ENCODE measurements around the gene CHD3.

Gene CHD3

DNA sequence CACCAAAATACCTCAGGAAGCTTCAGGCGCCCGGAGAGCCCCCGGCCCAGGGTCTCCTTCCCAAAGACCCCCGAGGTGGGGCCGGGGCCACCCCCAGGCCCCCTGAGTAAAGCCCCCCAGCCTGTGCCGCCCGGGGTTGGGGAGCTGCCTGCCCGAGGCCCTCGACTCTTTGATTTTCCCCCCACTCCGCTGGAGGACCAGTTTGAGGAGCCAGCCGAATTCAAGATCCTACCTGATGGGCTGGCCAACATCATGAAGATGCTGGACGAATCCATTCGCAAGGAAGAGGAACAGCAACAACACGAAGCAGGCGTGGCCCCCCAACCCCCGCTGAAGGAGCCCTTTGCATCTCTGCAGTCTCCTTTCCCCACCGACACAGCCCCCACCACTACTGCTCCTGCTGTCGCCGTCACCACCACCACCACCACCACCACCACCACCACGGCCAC, 40.4 kb upstream of the CHD3 start:
- peaks cover 63 to 77% (median 70%) of the 10 kb centered on the region in 11 experiments for H3K36me3 ChIP-seq

DNA sequence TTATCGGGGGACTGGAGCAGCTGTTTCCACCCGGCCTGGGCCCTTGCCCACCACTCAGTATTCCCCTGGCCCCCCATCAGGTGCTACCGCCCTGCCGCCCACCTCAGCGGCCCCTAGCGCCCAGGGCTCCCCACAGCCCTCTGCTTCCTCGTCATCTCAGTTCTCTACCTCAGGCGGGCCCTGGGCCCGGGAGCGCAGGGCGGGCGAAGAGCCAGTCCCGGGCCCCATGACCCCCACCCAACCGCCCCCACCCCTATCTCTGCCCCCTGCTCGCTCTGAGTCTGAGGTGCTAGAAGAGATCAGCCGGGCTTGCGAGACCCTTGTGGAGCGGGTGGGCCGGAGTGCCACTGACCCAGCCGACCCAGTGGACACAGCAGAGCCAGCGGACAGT, 39.9 kb upstream of the CHD3 start:
- no peak for TF ChIP-seq Cebpa-rat (IDR thresholded peaks at IDR 0.05)
- Histone ChIP-seq H3K4me3 (no peak overlapping the region), H3K27me3 (no peaks in the 10 kb centered on the region), H3K9me3 (replicated peaks in 1 of 11) (no peaks in the 10 kb centered on the region), H3K27ac (no peak overlapping the region), H3K9ac (no peak overlapping the region; a peak in 1 of 22 replicates), H3K4me1 (peaks cover 23 to 31% (median 26%) of the 10 kb centered on the region in 10 experiments), H4K20me1 (peaks cover 73 to 94% (median 83%) of the 10 kb centered on the region in 11 experiments), H3K36me3 (peaks cover 69 to 83% (median 76%) of the 10 kb centered on the region in 11 experiments), H3K4me2 (no peak overlapping the region)

More for the DNA sequence above, 40.4 kb upstream of the CHD3 start:
- Histone ChIP-seq H3K4me2 (no peak overlapping the region), H3K4me1 (peaks cover 23 to 31% (median 27%) of the 10 kb centered on the region in 10 experiments), H3K27ac (no peak overlapping the region), H3K4me3 (no peak overlapping the region), H3K27me3 (no peaks in the 10 kb centered on the region), H3K9me3 (replicated peaks in 1 of 11) (no peaks in the 10 kb centered on the region), H3K9ac (peak overlapping the region in 1 of 11 experiments; percentile 11; a peak in 1 of 22 replicates), H4K20me1 (peaks cover 67 to 88% (median 81%) of the 10 kb centered on the region in 11 experiments)
- TF ChIP-seq Cebpa-rat (IDR thresholded peaks at IDR 0.05): no peak

DNA sequence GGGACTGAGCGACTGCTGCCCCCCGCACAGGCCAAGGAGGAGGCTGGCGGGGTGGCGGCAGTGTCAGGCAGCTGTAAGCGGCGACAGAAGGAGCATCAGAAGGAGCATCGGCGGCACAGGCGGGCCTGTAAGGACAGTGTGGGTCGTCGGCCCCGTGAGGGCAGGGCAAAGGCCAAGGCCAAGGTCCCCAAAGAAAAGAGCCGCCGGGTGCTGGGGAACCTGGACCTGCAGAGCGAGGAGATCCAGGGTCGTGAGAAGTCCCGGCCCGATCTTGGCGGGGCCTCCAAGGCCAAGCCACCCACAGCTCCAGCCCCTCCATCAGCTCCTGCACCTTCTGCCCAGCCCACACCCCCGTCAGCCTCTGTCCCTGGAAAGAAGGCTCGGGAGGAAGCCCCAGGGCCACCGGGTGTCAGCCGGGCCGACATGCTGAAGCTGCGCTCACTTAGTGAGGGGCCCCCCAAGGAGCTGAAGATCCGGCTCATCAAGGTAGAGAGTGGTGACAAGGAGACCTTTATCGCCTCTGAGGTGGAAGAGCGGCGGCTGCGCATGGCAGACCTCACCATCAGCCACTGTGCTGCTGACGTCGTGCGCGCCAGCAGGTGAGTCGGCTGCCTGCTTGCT, 39.3 kb upstream of the CHD3 start:
- no peaks in the 10 kb centered on the region for H3K27me3 ChIP-seq
- H3K4me2 ChIP-seq: no peak overlapping the region
- H3K4me1 ChIP-seq: peaks cover 23 to 31% (median 26%) of the 10 kb centered on the region in 10 experiments
- peaks cover 70 to 95% (median 82%) of the 10 kb centered on the region in 11 experiments for H4K20me1 ChIP-seq
- H3K4me3 ChIP-seq: no peak overlapping the region
- H3K27ac ChIP-seq: no peak overlapping the region
- H3K9me3 ChIP-seq (replicated peaks in 1 of 11): no peaks in the 10 kb centered on the region
- H3K9ac ChIP-seq: peak overlapping the region in 3 of 11 experiments; percentile 8 to 46 (median 22); a peak in 2 of 22 replicates
- TF ChIP-seq Cebpa-rat (IDR thresholded peaks at IDR 0.05): no peak
- H3K36me3 ChIP-seq: peaks cover 74 to 88% (median 81%) of the 10 kb centered on the region in 11 experiments

DNA sequence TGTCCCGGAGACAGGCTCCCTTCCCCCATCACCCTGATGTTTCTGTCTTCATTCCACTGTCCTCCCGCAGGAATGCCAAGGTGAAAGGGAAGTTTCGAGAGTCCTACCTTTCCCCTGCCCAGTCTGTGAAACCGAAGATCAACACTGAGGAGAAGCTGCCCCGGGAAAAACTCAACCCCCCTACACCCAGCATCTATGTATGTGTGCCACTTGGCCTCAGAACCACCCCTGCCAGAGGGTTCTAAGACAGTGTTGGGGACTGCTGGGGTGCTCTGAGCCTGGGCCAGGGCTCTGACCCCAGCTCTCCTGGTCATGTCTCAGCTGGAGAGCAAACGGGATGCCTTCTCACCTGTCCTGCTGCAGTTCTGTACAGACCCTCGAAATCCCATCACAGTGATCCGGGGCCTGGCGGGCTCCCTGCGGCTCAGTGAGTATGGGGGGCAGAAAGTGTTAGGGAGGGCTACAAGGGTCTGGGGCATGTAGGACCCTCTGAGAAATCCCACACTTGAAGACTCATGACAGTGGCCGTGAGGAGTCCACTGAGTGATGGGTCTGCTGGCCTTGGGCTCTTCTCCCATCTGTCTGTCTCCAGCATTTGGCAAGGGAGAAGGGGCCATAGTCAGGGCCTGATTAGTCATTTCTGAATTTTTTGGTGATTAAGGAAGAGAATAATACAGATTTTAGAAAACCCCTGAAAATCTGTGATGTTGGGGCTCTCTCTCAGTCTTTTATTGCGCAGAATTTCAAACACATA, 38.7 kb upstream of the CHD3 start:
- no peak overlapping the region for H3K4me2 ChIP-seq

DNA sequence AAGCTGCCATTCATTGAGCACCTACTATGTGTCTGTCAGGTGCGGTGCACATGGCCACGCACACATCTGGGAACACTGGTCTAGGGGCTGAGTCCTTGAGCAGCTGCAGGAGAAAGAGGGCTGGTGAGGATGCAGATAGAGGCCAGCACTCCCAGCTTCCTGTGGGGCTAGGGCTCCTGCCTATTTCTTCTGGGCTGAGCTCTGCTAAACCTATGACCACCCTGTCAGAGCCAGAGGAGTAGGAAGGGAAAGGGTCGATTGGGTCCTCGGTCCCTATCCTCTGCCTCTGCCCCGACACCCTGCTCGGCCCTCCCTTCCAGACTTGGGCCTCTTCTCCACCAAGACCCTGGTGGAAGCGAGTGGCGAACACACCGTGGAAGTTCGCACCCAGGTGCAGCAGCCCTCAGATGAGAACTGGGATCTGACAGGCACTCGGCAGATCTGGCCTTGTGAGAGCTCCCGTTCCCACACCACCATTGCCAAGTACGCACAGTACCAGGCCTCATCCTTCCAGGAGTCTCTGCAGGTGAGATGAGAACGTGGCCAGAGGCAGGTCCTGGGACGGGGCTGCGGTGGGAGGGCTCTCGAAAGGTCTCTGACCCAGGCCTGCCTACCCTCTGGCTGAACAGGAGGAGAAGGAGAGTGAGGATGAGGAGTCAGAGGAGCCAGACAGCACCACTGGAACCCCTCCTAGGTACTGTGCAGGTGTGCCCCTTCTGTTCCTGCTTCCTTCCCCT, 37.7 kb upstream of the CHD3 start:
- no peak for TF ChIP-seq Cebpa-rat (IDR thresholded peaks at IDR 0.05)
- Histone ChIP-seq H3K4me1 (peaks cover 26 to 36% (median 29%) of the 10 kb centered on the region in 10 experiments), H3K9me3 (replicated peaks in 1 of 11) (no peaks in the 10 kb centered on the region), H3K4me3 (peak overlapping the region in 7 of 10 experiments; percentile 28 to 61 (median 46); a peak in 6 of 20 replicates), H3K36me3 (peaks cover 72 to 93% (median 84%) of the 10 kb centered on the region in 11 experiments), H3K27me3 (no peaks in the 10 kb centered on the region), H3K27ac (no peak overlapping the region), H3K4me2 (peak overlapping the region; percentile 54 to 85 (median 68)), H3K9ac (peak overlapping the region in 7 of 11 experiments; percentile 3 to 57 (median 15); a peak in 4 of 22 replicates), H4K20me1 (peaks cover 55 to 86% (median 66%) of the 10 kb centered on the region in 11 experiments)

More for the DNA sequence above, 38.7 kb upstream of the CHD3 start:
- Histone ChIP-seq H3K4me1 (peaks cover 23 to 35% (median 28%) of the 10 kb centered on the region in 10 experiments), H3K27me3 (no peaks in the 10 kb centered on the region), H3K36me3 (peaks cover 79 to 95% (median 86%) of the 10 kb centered on the region in 11 experiments), H3K27ac (no peak overlapping the region), H3K9ac (peak overlapping the region in 6 of 11 experiments; percentile 8 to 46 (median 21); a peak in 4 of 22 replicates), H3K9me3 (replicated peaks in 1 of 11) (no peaks in the 10 kb centered on the region), H3K4me3 (no peak overlapping the region), H4K20me1 (peaks cover 65 to 88% (median 75%) of the 10 kb centered on the region in 11 experiments)
- TF ChIP-seq Cebpa-rat (IDR thresholded peaks at IDR 0.05): no peak

DNA sequence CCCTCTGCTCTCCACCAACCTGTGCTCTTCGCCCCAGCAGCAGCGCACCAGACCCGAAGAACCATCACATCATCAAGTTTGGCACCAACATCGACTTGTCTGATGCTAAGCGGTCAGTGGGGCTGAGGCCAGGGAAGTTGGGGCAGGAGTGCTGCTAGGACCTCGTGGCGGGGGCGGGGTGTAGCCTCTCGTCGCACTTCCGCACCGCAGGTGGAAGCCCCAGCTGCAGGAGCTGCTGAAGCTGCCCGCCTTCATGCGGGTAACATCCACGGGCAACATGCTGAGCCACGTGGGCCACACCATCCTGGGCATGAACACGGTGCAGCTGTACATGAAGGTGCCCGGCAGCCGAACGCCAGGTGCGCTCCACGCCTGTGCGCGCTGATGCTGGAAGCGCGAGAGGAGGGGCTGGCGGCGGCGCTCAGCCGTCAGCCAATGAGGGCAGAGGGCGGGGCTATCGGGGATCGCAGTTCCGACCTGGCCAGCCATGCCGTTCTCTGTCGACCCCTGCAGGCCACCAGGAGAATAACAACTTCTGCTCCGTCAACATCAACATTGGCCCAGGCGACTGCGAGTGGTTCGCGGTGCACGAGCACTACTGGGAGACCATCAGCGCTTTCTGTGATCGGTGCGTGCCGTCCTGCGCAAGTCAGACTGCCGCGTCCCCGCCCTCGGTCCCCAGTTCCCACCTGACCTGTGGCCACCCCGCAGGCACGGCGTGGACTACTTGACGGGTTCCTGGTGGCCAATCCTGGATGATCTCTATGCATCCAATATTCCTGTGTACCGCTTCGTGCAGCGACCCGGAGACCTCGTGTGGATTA, 36.9 kb upstream of the CHD3 start:
- H3K27ac ChIP-seq: no peak overlapping the region
- H3K9me3 ChIP-seq (replicated peaks in 1 of 11): no peaks in the 10 kb centered on the region
- H3K27me3 ChIP-seq: no peaks in the 10 kb centered on the region
- TF ChIP-seq Cebpa-rat (IDR thresholded peaks at IDR 0.05): no peak
- H3K4me1 ChIP-seq: peaks cover 30 to 44% (median 36%) of the 10 kb centered on the region in 10 experiments
- H3K4me2 ChIP-seq: peak overlapping the region; percentile 54 to 85 (median 68)
- peaks cover 65 to 86% (median 77%) of the 10 kb centered on the region in 11 experiments for H3K36me3 ChIP-seq
- H3K9ac ChIP-seq: peak overlapping the region in 7 of 11 experiments; percentile 15 to 57 (median 21); a peak in 8 of 22 replicates
- peak overlapping the region in 8 of 10 experiments; percentile 4 to 61 (median 42); a peak in 11 of 20 replicates for H3K4me3 ChIP-seq
- peaks cover 50 to 86% (median 58%) of the 10 kb centered on the region in 11 experiments for H4K20me1 ChIP-seq

DNA sequence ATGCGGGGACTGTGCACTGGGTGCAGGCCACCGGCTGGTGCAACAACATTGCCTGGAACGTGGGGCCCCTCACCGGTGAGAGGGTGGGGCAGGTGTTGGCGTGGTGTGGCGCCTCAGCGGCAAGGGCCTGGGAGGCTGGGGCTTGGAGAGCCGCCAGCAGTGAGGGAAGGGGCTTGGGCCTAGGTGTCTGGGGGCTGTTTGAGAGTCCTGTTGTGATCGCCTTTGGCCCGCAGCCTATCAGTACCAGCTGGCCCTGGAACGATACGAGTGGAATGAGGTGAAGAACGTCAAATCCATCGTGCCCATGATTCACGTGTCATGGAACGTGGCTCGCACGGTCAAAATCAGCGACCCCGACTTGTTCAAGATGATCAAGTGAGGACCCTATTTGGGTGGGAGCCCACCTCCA, 36.3 kb upstream of the CHD3 start:
- Histone ChIP-seq H3K4me3 (no peak overlapping the region), H3K9me3 (replicated peaks in 1 of 11) (no peaks in the 10 kb centered on the region), H3K27ac (no peak overlapping the region; a peak in 1 of 22 replicates), H3K4me1 (peaks cover 30 to 44% (median 36%) of the 10 kb centered on the region in 10 experiments), H3K4me2 (peak overlapping the region in 9 of 11 experiments; percentile 5 to 78 (median 66); a peak in 15 of 22 replicates), H3K27me3 (no peaks in the 10 kb centered on the region), H3K9ac (peak overlapping the region in 6 of 11 experiments; percentile 3 to 55 (median 20); a peak in 7 of 22 replicates), H3K36me3 (peaks cover 59 to 79% (median 71%) of the 10 kb centered on the region in 11 experiments), H4K20me1 (peaks cover 45 to 81% (median 52%) of the 10 kb centered on the region in 11 experiments)
- no peak for TF ChIP-seq Cebpa-rat (IDR thresholded peaks at IDR 0.05)
